Panc1 (cell line): ENCODE data around the gene ADK. TPM values are rescaled to one million over a fixed set of nuclear protein-coding genes. Genes with fewer than 3 reads are reported as not detected.

Experiments used
- ATAC-seq: fragments of 200-7000 bp; cut with Tn5 transposase; 2 replicates; pipeline ENCODE4 v1.9.1; 2020; ENCODE audit warnings: mild to moderate bottlenecking, moderate library complexity
- BruUV-seq: library from RNA; stranded (reverse); fragments of 400-500 nt; replicated peaks from 2 replicates; lab custom pipeline; 2021; lab: Mats Ljungman, UMichigan
- CTCF ChIA-PET: fragments of 300-600 bp; sonication (Branson Sonifier 250); formaldehyde crosslinking; loops from one replicate; lab custom pipeline; 2022; ENCODE audit warnings: antibody characterized with exemption; lab: Charles Lee
- POLR2A ChIA-PET: fragments of 300-600 bp; sonication (Branson Sonifier 250); formaldehyde crosslinking; loops from one replicate; lab custom pipeline; 2022; ENCODE audit warnings: antibody characterized with exemption; lab: Charles Lee
- DNase-seq: peaks from one replicate; pipeline ENCODE4 v3.0.0-alpha.2; 2010; ENCODE audit warnings: low read depth, low spot score
- H3K27ac ChIP-seq: 2 replicates; pipeline ENCODE4 v1.5.1; 2011; ENCODE audit warnings: mild to moderate bottlenecking, low read length, inconsistent platforms
- H3K27me3 ChIP-seq: fragments of 200-500 bp; sonication (Bioruptor generic); 2 replicates; pipeline ENCODE4 v1.6.0; 2014; ENCODE audit warnings: low read length, inconsistent platforms; ENCODE audit not compliant: control insufficient read depth, insufficient read depth
- H3K36me3 ChIP-seq: fragments of 200-500 bp; sonication (Bioruptor generic); 2 replicates; pipeline ENCODE4 v1.5.1; 2014; ENCODE audit warnings: inconsistent platforms, mild to moderate bottlenecking, low read length, moderate library complexity; ENCODE audit not compliant: control insufficient read depth, insufficient read depth
- H3K4me1 ChIP-seq: 2 replicates; pipeline ENCODE4 v1.5.1; 2011; ENCODE audit warnings: inconsistent platforms, mild to moderate bottlenecking, low read length, moderate library complexity; ENCODE audit not compliant: control insufficient read depth, insufficient read depth
- H3K4me3 ChIP-seq, 2 experiments: 2 replicates each; pipeline ENCODE4 v1.5.1; 2011 to 2012; ENCODE audit warnings: low read depth in 2 of 2, low read length in 2 of 2, mild to moderate bottlenecking in 2 of 2, inconsistent platforms in 1 of 2, moderate library complexity in 1 of 2
- H3K9me3 ChIP-seq: fragments of 200-500 bp; sonication (Bioruptor generic); 2 replicates; pipeline ENCODE4 v1.5.1; 2014; ENCODE audit warnings: low read depth, mild to moderate bottlenecking, inconsistent platforms, low read length, moderate library complexity; ENCODE audit not compliant: control insufficient read depth, insufficient read depth
- POLR2AphosphoS5 ChIP-seq: IDR thresholded peaks from 2 replicates; pipeline ENCODE4 v1.6.1; 2012; ENCODE audit warnings: mild to moderate bottlenecking, low read depth, low read length, moderate library complexity
- SIN3A ChIP-seq: IDR thresholded peaks from 2 replicates; pipeline ENCODE4 v1.6.1; 2012; ENCODE audit warnings: low read depth, mild to moderate bottlenecking, low read length, moderate library complexity, borderline replicate concordance; ENCODE audit not compliant: insufficient read depth
- TCF7L2 ChIP-seq: IDR thresholded peaks from 2 replicates; pipeline ENCODE4 v1.6.1; 2011; ENCODE audit warnings: mild to moderate bottlenecking, low read depth, low read length, inconsistent platforms
- in situ Hi-C: cut with HindIII; loops from 2 replicates; pipeline ENCODE4 v1.10.0; 2016; ENCODE audit warnings: low sequenced_read_pairs, low pct_unique_long_range_greater_than_20kb
- intact Hi-C: fragments of 100-400 bp; cut with micrococcal nuclease; formaldehyde crosslinking; loops from one replicate; pipeline ENCODE4 v1.10.0; 2022; ENCODE audit not compliant: unreplicated experiment
- total RNA-seq: library from RNA; stranded (reverse); gene quantifications from one replicate; pipeline ENCODE4 v1.2.1, GENCODE V29; 2021; ENCODE audit not compliant: unreplicated experiment
- TF ChIP-seq, protein P1 (sequence below), 2 experiments: IDR thresholded peaks; 2 replicates each; pipeline ENCODE4 v1.6.1; 2011 to 2012; ENCODE audit warnings: low read depth in 2 of 2, control low read depth in 1 of 2, low read length in 1 of 2, mild to moderate bottlenecking in 1 of 2, moderate library complexity in 1 of 2; ENCODE audit not compliant: insufficient read depth in 1 of 2
- TF ChIP-seq, protein P2 (sequence below): fragments of 450-650 bp; IDR thresholded peaks from 2 replicates; pipeline ENCODE4 v1.5.1; 2017; ENCODE audit warnings: mild to moderate bottlenecking

The ADK gene
- total RNA-seq, 1 experiment from 2014 or later, result 64.5 TPM

DNA sequence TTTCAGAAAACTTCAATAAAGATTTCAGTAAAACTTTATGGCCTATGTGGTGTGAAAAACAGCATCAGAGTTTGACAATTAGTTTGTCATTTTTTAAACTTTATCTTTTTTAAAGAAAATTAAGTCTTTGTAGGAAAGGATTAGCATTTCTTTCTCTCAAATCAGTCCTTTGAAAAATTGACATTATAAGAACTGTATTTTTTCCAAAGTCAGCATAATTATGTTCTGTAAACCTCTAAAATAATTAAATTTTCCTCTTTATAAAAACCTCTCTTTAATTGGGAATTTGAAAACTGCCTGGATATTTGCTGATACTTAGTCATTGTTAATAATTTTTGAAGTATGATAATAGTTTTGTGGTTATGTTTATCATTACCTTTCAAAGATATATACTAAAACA, 448.7 kb downstream of the ADK start:
- POLR2A ChIA-PET, result no interaction called here
- no peak overlapping the region for H3K4me3 ChIP-seq
- H3K27me3 ChIP-seq, result no peaks in the 10 kb centered on the region
- no peak for ATAC-seq
- H3K27ac ChIP-seq, result no peak overlapping the region
- H3K36me3 ChIP-seq, result no peaks in the 10 kb centered on the region
- CTCF ChIA-PET, result no interaction called here
- no TSS peak for BruUV-seq
- TF ChIP-seq POLR2AphosphoS5 (no peak), SIN3A (no peak), TCF7L2 (no peak)
- TF ChIP-seq, protein P1, sequence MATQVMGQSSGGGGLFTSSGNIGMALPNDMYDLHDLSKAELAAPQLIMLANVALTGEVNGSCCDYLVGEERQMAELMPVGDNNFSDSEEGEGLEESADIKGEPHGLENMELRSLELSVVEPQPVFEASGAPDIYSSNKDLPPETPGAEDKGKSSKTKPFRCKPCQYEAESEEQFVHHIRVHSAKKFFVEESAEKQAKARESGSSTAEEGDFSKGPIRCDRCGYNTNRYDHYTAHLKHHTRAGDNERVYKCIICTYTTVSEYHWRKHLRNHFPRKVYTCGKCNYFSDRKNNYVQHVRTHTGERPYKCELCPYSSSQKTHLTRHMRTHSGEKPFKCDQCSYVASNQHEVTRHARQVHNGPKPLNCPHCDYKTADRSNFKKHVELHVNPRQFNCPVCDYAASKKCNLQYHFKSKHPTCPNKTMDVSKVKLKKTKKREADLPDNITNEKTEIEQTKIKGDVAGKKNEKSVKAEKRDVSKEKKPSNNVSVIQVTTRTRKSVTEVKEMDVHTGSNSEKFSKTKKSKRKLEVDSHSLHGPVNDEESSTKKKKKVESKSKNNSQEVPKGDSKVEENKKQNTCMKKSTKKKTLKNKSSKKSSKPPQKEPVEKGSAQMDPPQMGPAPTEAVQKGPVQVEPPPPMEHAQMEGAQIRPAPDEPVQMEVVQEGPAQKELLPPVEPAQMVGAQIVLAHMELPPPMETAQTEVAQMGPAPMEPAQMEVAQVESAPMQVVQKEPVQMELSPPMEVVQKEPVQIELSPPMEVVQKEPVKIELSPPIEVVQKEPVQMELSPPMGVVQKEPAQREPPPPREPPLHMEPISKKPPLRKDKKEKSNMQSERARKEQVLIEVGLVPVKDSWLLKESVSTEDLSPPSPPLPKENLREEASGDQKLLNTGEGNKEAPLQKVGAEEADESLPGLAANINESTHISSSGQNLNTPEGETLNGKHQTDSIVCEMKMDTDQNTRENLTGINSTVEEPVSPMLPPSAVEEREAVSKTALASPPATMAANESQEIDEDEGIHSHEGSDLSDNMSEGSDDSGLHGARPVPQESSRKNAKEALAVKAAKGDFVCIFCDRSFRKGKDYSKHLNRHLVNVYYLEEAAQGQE (IDR thresholded peaks at IDR 0.05; ENCODE audit: insufficient read depth in 1 of 2, low read depth in 2 of 2, low read length in 1 of 2), result no peak
- TF ChIP-seq, protein P2, sequence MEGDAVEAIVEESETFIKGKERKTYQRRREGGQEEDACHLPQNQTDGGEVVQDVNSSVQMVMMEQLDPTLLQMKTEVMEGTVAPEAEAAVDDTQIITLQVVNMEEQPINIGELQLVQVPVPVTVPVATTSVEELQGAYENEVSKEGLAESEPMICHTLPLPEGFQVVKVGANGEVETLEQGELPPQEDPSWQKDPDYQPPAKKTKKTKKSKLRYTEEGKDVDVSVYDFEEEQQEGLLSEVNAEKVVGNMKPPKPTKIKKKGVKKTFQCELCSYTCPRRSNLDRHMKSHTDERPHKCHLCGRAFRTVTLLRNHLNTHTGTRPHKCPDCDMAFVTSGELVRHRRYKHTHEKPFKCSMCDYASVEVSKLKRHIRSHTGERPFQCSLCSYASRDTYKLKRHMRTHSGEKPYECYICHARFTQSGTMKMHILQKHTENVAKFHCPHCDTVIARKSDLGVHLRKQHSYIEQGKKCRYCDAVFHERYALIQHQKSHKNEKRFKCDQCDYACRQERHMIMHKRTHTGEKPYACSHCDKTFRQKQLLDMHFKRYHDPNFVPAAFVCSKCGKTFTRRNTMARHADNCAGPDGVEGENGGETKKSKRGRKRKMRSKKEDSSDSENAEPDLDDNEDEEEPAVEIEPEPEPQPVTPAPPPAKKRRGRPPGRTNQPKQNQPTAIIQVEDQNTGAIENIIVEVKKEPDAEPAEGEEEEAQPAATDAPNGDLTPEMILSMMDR, result no peak
- intact Hi-C loops (no loop called here), in situ Hi-C loops (no loop called here)
- no peak for DNase-seq
- no peaks in the 10 kb centered on the region for H3K9me3 ChIP-seq
- H3K4me1 ChIP-seq, result no peaks in the 10 kb centered on the region

DNA sequence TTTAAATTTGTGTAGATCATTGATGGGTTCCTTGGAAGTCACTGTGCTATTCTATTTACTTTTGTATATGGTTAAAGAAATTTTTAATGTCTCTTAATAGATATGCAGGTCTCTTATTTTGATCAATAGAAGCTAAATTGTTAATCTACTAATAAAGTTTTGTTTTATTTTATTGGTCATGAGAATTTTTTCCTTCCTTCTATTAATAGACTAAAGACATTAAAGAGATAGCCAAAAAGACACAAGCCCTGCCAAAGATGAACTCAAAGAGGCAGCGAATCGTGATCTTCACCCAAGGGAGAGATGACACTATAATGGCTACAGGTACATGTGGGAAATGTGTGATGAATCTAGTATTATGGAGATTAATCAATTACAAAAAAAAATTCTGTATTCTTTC, 449.1 kb downstream of the ADK start:
- POLR2A ChIA-PET, result no interaction called here
- no TSS peak for BruUV-seq
- Histone ChIP-seq H3K9me3 (no peaks in the 10 kb centered on the region), H3K27me3 (no peaks in the 10 kb centered on the region), H3K4me1 (no peaks in the 10 kb centered on the region), H3K36me3 (no peaks in the 10 kb centered on the region), H3K4me3 (no peak overlapping the region), H3K27ac (no peak overlapping the region)
- DNase-seq (no peak), ATAC-seq (no peak)
- in situ Hi-C loops (no loop called here), intact Hi-C loops (no loop called here)
- CTCF ChIA-PET, result no interaction called here
- TF ChIP-seq SIN3A (no peak), POLR2AphosphoS5 (no peak), TCF7L2 (no peak)
- TF ChIP-seq, protein P1 (IDR thresholded peaks at IDR 0.05; ENCODE audit: insufficient read depth in 1 of 2, low read depth in 2 of 2, low read length in 1 of 2), result no peak
- TF ChIP-seq, protein P2, result no peak
